ENCODE results near the gene NUDT16.
"Not testable (repeated sequence)": the region's sequence is repeated elsewhere in the genome, so short reads cannot be mapped to it uniquely, and the experiment has no call there.

NUDT16 gene

DNA sequence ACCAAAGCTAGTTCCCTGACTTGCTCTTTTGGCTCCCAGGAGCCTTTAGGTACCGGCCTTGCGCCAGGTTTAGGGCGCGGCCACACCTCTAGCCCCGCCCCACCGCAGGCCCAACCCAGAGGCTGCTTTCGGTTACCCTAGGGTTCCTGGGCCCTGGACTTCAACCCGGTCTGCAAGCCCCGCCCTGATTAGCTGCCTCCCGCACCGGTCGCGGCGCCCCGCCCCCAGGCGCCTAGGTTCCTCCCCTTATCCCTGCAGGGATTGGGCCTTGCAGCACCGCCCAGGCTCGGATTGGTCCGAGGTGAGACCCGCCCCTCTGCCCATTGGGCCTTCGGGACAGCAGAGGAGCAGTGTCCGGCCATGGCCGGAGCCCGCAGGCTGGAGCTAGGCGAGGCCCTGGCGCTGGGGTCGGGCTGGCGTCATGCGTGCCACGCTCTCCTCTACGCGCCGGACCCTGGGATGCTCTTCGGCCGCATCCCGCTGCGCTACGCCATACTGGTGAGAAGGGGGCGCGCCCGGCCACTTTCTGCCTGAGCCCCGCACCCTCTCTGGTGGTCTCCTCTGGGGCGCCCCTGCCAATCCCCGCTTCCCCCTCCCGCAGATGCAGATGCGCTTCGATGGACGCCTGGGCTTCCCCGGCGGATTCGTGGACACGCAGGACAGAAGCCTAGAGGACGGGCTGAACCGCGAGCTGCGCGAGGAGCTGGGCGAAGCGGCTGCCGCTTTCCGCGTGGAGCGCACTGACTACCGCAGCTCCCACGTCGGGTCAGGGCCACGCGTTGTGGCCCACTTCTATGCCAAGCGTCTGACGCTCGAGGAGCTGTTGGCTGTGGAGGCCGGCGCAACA is at the start of gene NUDT16:
TSS of gene NUDT16 (plus strand) at position 330 of the 847 bp plus-strand sequence. CDS start at position 361, 31 bp downstream.
- peak; percentile 50 to 99 (median 97) for DNase-seq

DNA sequence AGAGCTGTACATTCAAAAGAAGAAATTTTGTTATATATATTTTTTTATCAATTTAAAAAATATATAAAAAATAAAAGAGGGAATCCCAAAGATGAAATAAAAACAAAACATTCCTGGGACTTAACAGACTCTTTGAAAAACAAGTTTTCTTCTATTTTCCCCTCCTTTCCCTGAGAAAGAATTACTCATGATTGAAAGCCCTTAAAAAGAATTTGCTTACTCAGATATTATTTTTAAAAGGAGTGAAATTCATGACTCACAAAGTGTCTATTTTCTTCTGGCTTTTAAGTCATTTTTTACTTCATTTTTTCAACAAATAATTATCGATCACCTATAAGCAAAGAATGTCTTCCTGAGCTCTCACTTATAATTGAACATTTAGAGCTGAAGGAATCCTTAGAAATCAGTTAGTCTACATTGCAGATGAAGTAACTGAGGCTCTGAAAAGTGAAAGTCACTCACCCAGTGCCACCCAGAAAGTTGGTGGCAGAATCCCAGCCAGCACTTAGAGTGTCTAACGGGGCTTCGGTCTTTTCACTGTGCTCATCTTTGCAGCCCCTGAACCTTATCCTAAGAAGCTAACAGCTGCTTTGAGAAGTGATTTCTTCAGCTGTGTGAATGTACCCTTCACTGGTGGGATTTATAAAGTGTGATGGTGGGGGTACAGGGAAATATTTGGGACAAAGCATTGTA is 42.5 kb upstream of the NUDT16 start:
- no peak for DNase-seq

DNA sequence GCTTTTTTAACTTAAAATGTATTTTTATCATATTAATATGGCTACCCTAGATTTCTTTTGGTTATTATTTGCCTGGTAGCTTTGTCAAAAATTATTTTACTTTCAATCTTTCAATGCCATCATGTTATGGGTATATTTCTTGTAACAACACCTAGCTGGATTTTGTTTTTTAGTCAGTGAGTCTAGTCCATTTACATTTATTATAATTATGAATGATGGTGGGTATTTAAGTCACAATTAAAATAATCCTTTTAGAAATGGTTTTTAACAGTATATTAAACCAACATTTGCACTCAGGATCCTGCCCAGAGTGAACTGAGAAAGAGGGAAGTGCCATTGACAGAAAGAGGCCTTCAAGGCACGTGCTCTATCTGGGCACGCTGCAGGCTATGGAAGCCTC is 39.8 kb upstream of the NUDT16 start:
- DNase-seq: no peak

DNA sequence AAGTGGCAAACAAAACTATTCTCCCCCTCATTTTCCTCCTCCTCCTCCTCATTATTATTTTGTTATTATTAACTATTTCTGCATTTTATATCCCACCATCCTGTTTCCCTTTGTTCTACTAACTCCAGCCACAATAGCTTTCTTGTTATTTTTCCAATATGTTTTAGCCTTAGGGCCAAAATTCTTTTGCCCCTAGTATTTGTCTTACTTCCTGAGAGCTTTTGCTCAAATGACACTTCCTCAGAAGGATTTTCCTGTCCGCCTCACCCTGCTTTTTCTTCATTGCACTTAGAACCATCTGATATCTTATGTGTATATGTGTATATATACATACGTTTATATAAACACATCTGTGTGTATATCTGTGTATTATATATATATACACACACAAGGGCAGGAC is 32.7 kb upstream of the NUDT16 start:
- DNase-seq: no peak

DNA sequence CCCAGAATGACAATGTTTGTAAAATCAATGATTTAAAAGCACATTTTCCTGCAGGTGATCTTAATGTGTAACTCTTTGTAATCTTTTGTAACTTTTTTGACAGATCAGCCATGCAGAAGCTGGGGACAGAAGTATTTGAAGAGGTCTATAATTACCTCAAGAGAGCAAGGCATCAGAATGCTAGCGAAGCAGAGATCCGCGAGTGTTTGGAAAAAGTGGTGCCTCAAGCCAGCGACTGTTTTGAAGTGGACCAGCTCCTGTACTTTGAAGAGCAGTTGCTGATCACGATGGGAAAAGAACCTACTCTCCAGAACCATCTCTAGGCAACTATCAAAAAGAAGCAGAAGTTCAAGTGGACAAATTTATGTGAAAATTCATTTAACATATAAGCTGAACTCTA is 32.1 kb upstream of the NUDT16 start:
- DNase-seq: no peak

DNA sequence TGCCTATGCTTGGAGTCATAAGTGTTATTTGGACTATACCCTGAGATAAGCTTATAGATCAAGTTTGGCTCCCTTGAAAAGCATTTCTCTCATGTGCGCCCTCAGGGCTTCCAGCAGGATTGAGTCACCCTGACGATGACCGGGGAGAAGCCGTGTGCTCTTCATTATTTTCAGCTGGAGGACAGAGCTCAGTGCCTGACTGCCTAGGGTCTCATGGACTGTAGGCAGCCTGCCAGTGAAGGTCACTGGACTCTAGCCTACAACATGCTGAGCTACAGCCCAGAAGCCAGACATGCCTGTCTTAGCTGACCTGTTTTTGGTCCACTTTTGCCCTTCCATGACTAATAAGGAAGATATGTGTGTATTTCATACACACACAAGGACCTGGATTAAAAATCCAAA is 31.6 kb upstream of the NUDT16 start:
- DNase-seq: no peak

DNA sequence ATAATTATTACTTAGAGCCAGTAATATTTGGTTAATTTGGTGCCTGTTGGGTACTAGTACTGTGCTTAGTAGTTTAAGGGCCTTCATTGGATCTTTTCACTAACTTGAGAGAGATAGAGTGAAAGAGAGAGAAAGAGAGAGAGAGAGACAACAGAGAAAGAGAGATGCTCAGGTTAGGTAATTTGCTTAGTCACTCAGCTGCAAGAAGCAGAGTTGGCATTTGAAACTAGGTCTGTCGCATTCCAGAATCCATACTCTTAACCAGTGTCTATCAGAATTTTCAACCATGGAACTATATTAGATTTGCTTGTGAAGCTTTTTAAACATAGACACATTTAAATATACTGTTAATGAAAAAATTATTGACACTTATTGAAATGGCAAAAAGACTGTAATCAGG is 31.1 kb upstream of the NUDT16 start:
- DNase-seq: no peak

DNA sequence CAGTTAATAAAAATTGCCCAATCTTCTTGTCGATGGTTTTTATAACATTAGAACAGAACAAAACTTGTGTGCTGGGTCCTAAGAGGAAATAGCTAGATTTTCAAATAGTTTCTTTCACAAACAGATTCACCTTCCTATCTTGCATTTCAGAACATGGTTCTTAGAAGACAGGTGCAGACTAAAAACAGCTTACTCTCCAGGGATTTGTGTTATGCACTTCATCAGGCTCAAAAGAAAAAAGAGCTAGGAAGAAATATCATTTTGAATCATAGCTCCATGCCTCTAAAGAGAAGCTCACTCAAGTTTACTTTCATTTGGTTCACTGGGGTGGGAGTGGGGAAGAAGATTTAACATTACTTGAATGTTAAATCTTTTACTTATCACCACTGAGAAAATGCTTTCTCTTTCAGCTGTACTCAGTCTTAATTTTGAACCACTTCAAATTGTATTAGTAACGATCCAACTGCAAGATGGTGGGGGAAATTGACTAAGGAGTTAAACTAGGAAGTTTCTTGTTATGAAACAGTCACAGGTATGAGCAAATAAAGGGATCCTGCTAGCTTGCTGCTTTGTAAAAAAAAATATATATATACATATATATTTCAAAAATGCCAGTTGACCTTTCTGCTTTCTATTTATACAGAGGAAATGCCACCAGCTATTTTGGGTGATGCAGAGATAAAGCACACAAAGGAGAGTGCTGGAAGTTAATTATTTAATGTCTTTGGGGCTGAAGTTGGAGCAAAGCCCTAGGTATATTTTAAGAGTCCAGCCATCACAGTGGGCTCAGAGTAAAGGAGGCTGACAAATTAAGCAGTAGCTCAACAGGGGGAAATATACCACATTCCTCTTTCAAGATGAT is 28.3 kb upstream of the NUDT16 start:
- DNase-seq: no peak

DNA sequence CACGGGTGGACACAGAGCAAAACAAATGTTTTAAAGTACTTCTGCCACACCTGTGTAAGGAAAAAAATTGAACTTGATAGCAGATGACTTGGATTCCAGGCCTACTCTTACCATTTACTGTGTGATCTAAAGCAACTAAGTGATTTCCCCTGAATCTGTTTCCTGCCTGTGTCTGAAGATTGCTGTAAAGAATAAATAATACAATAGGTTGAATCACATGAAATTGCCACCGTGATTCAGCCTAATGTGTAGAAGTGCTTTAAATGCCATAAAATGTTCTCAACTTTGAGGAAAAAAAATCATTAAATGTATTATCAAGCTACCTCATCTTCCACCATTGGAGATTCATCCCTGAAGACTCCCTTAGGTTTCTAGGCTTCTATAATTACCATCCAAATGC is 27.6 kb upstream of the NUDT16 start:
- no peak for DNase-seq

DNA sequence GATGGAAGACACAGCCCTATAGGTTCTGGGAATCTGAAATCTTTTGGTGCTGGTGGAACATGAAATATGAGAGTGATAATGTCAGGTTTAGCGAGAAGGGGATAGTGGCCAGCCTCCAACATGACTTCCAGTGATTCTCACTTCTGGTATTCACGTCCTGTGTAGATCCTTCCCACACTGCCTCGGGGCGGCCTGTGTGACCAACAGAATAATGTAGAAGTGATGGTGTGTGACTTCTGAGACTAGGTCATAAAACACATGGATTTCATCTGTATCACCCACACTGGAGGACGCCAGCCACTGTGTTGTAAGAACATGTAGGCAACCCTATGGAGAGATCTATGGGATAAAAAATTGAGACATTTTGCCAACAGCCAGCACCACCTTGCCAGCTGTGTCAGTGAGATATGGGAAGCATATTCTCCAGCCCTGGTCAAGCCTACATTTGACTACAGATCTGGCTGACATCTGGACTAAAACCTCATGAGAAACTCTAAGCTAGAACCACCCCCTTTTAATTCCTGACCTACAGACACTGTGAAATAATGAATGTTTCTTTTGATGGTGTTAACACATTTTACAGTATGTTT is 25.5 kb upstream of the NUDT16 start:
- no peak for DNase-seq

DNA sequence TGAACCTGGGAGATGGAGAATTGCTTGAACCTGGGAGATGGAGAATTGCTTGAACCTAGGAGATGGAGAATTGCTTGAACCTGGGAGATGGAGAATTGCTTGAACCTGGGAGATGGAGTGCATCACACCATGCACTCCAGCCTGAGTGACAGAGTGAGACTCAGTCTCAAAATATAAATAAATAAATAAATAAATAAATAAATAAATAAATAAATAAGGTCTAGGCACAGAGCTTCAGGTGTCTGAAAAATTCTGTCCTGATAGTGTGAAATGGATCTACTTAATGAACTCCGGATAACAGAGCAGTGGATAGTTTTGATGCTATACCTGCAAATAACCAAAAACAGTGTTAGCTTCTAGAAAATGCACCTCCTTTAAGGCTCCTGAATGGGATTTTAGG is 24.3 kb upstream of the NUDT16 start:
- no peak for DNase-seq

DNA sequence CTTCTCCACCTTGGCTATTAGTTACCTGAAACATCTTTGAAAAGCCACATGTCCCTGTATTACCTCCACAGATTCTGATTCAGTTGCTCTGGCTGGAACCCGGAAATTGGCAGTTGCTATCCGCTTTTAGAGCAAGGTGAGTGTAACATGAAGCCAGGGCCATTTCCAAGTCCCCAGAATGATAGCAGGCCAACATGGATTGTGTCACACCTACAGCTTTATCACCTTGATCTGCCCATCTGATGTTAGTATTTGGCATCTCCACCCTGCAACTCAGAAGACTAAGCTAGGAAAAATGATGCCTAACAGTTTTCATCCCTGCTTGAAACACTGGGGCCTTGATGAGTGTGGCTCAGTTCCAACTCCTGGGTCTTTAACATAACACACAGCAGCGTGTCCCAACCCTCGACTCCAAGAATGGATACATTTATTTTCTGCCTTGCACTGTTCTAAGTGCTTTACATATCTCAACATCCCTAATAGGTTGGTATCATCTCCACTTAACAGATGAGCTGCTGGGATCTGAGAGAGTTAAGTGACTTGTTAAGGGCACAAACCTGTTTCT is 21.3 kb upstream of the NUDT16 start:
- no peak for DNase-seq

DNA sequence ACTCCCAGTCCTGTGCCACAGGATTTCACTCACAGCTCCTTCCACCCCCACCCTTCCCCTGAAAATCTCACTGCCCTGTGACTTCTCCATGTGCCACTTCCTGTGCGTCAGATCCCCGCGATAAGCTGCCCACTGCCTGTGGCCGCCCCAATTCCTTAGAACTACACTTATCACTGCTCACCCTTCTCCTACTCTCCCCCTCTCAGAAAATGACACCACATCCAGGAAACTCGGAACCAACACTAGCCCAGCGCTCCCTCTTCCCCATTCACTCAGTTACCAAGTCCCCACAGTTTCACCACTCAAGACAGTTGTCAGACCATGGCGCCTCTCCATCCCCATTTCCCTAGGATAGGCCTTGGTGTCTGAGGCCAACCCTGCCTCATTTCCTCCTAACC is 20.5 kb upstream of the NUDT16 start:
- DNase-seq: peak in 2 of 56 donors; percentile 18 to 24

DNA sequence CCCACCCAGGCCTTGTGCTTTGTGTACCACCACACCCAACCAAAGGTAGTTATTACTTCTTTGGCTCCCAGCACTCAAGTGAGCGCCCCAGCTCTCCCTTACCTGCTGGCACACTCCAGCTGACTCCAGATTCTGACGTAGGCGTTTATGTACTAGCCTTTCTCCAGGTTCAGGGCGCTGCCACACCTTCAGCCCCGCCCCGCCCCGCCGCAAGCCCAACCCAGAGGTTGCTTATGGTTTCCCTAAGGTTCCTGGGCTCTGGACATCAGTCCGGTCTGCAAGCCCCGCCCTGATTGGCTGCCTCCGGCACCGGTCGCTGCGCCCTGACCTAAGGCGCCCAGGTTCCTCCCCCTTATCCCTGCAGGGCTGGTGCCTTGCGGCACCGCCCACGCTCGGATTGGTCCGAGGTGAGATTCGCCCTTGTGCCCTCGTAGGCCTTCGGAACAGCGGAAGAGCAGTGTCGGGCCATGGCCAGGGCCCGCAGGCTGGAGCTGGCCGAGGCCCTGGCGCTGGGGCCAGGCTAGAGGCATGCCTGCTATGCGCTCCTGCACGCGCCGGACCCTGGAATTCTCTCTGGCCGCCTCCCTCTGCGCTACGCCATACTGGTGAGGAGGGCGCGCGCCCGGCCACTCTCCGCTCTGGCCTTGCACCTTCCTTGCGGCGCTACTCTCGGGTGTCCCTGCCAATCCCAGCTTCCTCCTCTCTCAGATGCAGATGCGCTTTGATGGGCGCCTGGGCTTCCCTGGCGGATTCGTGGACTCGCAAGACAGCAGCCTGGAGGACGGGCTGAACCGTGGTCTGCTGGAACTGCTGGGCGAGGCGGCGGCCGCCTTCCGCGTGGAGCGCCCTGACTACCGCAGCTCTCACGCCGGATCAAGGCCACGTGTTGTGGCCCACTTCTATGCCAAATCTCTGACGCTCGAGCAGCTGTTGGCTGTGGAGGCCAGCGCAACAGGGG is 19.8 kb upstream of the NUDT16 start:
- peak in 22 of 56 donors; percentile 6 to 49 (median 26) for DNase-seq

DNA sequence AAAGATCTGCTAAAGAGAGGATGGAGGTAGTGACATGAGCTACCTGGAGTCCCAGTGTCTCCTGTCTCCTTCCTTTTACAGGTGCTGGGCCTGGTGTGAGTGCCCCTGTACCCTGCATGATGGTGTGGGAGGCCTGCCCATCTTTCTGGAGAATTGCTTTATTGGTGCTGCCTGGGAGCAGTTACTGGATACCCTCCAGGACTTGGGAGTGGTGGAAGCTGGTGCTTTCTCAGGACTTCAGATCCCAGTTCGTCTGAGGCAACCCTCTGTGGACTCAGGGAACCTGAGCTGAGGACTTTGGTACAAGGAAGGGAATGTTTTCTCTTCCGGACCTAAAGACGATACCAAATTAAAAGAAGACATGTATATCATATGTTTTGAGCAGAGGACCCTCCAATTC is 18.3 kb upstream of the NUDT16 start:
- DNase-seq: no peak

DNA sequence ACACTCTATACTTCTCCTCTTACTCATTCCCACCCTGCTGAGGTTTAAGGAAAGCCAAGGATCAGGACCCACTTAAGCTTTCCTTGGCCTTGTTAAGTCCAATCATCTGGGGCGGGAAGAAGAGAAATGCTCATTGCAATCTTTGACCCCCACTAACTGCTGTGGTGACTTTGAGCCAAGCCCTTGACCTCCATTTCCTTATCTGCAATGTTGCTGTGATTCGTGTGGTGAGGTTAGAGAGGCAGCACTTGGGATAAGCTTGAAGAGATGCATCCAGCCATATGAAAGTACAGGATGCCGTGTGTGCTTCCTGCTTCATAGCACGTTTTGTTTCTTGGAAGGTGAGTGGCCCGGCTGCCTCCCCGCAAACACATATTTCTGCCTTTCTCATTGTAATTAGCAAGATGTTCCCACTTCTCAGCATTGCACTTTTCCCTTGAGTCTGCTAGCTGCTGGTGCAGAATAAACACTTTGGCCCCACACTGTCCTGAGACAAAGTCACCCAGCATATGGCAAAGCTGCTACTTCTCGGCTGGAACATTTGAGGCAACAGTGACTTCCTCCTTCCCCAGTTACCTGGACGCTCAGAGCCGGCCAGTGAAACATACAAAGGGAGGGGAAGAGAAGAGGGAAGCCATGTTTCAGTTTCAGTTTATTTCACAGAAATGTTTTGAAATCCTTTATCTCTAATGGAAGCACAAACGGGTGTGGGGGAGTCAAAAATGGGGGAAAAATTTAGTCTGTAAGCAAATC is 10.5 kb upstream of the NUDT16 start:
- no peak for DNase-seq

DNA sequence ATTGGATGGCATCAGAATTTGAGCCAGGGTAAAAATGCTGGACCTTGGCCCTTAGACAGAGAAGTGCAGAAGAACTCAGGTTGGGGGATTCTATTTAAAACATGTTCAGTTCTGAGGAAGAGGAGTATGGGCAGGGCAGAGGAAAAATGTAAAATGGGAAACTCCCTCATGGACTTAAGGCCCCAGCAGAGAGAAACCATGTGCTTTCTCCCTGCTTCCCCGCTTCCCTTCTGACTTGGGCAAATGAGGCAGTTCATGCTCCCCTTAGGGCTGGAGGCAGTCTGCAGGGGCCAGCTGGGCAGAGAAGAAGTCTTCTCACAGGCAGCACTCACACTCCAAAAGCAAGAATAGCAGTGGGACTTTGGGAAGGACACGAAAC is 9.9 kb upstream of the NUDT16 start:
- no peak for DNase-seq

DNA sequence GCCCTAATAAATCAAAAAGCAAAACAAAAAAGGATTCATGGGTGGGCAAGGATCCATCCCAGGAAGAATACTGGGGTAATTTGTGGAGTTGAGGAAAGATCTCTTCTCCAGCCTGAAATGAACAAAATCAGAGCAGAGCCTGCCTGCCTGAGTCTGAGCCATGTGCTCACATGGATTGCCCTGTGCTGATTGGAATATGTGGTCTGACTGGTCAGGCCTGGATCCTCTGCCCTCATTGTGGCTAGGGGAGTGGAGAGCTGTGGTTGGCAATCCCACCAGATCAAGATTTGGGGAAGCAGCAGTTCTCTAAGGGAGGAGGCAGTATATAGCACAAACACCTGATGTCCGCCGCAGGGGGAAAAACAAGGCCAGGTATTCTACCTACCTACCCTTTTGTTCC is 6.8 kb upstream of the NUDT16 start:
- no peak for DNase-seq

DNA sequence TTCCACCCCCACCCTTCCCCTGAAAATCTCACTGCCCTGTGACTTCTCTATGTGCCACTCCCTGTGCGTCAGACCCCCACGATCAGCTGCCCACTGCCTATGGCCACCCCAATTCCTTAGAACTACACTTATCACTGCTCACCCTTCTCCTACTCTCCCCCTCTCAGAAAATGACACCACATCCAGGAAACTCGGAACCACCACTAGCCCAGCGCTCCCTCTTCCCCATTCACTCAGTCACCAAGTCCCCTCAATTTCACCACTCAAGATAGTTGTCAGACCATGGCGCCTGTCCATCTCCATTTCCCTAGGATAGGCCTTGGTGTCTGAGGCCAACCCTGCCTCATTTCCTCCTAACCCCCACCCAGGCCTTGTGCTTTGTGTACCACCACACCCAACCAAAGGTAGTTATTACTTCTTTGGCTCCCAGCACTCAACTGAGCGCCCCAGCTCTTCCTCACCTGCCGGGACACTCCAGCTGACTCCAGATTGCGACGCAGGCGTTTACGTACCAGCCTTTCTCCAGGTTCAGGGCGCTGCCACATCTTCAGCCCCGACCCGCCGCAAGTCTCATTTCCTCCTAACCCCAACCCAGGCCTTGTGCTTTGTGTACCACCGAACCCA is 641 bp upstream of the NUDT16 start:
- DNase-seq: not testable (repeated sequence)
